Kidney epithelial cell (primary cell): ENCODE data around the gene CCDC63. TPM values are rescaled to one million over a fixed set of nuclear protein-coding genes. Genes with fewer than 3 reads are reported as not detected.

Source experiments
- DNase-seq: peaks from one replicate; pipeline ENCODE4 v3.0.0-alpha.2; 2010; ENCODE audit warnings: low read depth
- H3K27me3 ChIP-seq: 2 replicates; pipeline ENCODE4 v1.6.0; 2011; ENCODE audit warnings: low read length; ENCODE audit not compliant: control insufficient read depth, insufficient read depth
- H3K36me3 ChIP-seq: 2 replicates; pipeline ENCODE4 v1.5.1; 2011; ENCODE audit warnings: low read length; ENCODE audit not compliant: control insufficient read depth, insufficient read depth
- H3K4me3 ChIP-seq: 2 replicates; pipeline ENCODE4 v1.5.1; 2011; ENCODE audit warnings: low read depth, mild to moderate bottlenecking, control low read depth, low read length
- total RNA-seq: library from RNA; depleted of rRNA; stranded (reverse); fragments of >200 nt; gene quantifications from 2 replicates; pipeline ENCODE4 v1.2.3, GENCODE V29; 2015
- TF ChIP-seq, protein P1 (sequence below): IDR thresholded peaks from 2 replicates; pipeline ENCODE4 v1.5.1; 2011; ENCODE audit warnings: mild to moderate bottlenecking, moderate library complexity, low read length, control low read depth, inconsistent platforms; ENCODE audit not compliant: insufficient read depth, poor library complexity, severe bottlenecking

The CCDC63 gene
- not detected in 2 replicates for total RNA-seq

DNA sequence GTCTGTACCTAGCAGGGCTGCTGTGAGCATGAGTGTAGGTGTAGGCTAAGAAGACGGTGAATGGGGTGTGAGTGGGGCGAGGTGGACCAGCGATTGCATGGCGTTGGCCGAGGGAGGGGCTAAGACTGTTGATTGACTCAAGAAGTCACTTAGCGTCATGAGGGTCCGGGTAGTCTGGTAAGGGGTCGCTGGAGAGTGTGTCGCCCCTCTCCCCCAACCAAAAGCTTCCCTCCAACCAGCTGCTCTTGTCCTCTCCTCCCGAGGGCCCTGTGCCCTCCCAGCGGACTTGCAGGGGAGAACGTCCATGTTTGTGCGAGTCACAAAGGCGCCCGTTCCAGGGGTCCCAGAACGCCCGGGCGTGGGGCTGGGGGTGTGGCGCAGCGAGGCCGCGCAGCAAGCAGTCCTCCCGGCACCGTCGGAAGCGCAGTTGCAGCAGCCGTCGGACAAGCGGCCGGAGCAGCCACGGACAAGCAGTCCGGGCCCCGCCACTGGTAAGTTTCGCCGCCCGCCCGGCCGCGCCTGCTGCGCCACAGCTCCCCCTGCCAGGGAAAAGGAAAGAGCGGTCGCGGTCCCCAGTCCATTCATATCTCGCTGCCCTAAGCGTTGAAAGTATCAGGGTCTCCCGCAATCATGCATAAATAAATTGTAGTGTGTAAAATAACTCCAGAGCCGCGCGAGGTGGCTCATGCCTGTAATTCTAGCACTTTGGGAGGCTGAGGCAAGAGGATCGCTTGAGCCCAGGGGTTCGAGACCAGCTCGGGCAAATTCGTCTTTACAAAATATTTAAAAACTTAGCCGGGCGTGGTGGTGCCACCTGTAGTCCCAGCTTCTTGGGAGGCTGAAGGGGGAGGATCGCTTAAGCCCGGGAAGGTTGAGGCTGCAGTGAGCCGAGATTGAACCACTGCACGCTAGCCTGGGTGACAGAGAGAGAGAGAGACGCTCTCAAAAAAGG, at the start of gene CCDC63:
Gene CCDC63, plus strand, starts transcription at position 373 of the 952 bp plus-strand sequence. CDS start 5,968 bp downstream, outside the sequence.
- H3K27me3 ChIP-seq, result peaks cover 15% of the 10 kb centered on the region
- DNase-seq, result no peak
- no peaks in the 10 kb centered on the region for H3K36me3 ChIP-seq
- peak within 1 kb of the TSS; percentile 22 for H3K4me3 ChIP-seq
- TF ChIP-seq, protein P1, sequence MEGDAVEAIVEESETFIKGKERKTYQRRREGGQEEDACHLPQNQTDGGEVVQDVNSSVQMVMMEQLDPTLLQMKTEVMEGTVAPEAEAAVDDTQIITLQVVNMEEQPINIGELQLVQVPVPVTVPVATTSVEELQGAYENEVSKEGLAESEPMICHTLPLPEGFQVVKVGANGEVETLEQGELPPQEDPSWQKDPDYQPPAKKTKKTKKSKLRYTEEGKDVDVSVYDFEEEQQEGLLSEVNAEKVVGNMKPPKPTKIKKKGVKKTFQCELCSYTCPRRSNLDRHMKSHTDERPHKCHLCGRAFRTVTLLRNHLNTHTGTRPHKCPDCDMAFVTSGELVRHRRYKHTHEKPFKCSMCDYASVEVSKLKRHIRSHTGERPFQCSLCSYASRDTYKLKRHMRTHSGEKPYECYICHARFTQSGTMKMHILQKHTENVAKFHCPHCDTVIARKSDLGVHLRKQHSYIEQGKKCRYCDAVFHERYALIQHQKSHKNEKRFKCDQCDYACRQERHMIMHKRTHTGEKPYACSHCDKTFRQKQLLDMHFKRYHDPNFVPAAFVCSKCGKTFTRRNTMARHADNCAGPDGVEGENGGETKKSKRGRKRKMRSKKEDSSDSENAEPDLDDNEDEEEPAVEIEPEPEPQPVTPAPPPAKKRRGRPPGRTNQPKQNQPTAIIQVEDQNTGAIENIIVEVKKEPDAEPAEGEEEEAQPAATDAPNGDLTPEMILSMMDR, result peak; percentile 59

DNA sequence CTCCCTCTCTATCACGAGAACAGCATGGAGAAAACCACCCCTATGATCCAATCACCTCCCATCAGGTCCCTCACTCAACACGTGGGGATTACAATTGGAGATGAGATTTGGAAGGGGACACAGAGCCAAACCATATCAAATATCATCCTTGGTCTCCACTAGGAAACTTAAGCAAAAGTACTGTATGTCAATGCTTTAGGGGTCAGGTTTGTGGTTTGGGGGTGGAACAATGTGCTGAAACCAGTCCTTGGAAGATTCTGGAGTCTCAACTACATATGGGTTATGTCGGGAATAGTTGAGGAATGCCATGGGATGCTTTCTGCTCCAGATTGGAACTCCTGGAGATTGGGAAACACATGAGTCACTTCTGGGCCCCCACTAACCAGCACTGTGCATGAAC, 48.3 kb upstream of the CCDC63 start:
- TF ChIP-seq, protein P1, result no peak
- H3K27me3 ChIP-seq, result no peaks in the 10 kb centered on the region
- no peaks in the 10 kb centered on the region for H3K36me3 ChIP-seq
- no peak for DNase-seq
- H3K4me3 ChIP-seq, result no peak overlapping the region

DNA sequence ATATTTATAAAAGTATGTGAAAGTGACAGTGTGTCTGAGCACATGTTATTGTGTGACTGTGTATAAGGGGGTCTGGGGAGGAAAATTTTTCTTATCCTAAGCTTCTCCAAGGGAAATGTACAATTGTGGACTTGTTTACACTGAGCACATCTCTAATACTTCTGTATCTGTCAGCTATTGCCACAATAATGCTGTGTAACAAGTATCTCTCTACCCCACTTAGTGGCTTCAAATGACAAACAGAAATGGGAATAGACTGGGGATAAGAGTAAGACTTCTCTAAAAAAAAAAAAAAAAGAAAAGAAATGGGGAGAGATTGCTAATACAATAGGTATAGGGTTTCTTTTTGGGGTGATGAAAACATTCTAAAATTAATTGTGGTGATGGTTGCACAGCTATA, 44.3 kb upstream of the CCDC63 start:
- H3K4me3 ChIP-seq, result no peak overlapping the region
- H3K27me3 ChIP-seq, result no peaks in the 10 kb centered on the region
- no peaks in the 10 kb centered on the region for H3K36me3 ChIP-seq
- DNase-seq, result no peak
- TF ChIP-seq, protein P1, result no peak

DNA sequence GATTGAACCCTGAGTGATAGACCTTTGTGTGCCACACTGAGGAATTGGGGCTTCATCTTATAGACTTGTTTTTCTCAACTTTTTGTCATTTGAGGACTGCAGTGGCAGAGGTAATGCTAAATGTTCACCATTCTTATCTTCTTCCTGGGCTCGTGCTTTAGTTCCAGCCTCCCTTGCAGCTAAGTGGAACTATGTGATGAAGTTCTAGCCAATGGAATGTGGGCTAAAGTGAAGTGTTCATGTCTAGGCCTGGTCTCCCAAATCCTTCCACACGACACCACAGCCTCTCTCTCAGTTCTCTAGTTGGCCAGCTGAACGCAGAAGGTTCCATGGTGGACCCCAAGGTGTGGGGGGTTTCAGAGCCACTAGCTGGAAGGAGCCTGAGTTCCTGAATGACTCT, 42.4 kb upstream of the CCDC63 start:
- H3K27me3 ChIP-seq, result no peaks in the 10 kb centered on the region
- no peak overlapping the region for H3K4me3 ChIP-seq
- TF ChIP-seq, protein P1, result no peak
- DNase-seq, result no peak
- no peaks in the 10 kb centered on the region for H3K36me3 ChIP-seq

DNA sequence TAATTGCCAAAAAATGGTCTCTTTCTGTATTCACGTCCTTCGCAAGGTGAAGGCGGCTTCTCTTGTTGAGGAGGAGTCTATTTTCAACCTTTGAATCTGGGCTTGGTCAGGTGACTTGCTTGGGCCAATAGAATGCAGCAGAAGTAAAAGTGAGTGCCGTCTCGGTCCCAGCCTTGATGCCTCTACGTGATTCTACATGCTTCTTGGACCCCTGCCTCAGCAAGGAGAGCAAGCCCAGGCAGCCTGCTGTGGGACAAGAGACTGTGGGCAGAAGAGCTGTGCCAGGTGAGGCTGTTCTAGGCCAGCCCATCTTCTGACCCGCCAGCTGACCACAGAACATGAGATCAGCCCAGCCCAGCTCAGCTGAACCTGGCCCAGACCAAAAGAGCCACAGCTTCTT, 39.1 kb upstream of the CCDC63 start:
- DNase-seq, result no peak
- H3K36me3 ChIP-seq, result no peaks in the 10 kb centered on the region
- H3K27me3 ChIP-seq, result no peaks in the 10 kb centered on the region
- H3K4me3 ChIP-seq, result no peak overlapping the region
- TF ChIP-seq, protein P1, result no peak
